NCI-H1436 (cell line): ENCODE results near the gene APPBP2.
A peak's percentile ranks its signal among the peaks of the same experiment; 100 is the strongest.
"Not testable (repeated sequence)": the region's sequence is repeated elsewhere in the genome, so short reads cannot be mapped to it uniquely, and the experiment has no call there.

Experiments used
- DNase-seq: peaks from one replicate; lab custom pipeline; 2025; lab: John Stamatoyannopoulos, UW

APPBP2 gene

DNA sequence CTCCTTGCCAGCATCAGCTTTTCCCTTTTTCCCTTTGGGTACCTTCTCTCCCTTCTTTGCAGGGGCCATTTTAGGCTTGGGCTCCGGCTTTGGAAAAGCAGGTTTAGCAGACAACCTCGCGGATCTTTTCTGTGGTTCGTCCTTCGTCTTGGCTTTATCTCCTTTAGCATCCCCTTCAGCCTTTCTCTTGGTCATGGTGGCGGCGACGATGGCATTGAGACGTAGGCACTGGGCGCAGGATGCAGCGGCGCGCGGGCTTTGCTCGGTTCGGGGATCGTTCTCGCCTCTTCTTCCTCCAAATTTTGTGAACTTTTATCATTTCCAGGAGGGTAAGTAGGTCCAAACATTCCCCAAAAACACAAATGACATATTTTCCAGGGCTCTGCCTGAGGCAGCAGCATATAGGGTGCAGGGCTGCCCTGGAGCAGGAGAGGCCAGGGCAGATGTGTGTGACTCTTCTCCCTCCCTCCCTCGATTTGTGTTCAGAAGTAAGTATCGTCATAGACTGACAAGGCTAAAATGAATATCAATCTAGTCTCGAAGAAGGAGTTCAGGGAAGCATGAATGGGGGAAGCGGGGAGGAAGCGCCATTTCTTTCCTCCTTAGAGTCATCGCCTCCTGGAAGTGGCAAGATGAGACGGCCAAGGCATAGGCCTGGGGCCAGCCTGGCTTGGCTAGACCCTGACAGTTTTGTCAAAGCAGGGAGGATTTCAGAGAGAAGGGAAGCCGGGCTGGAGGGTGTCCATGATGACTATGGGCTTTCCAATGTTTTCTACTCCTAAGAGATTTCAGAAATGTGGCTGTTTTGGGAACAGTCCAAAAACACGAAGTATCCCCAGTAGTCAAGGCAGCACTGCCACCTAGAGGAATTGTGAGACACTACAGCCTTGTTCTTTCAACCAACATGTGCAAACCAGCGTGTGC lies 90.5 kb downstream of the APPBP2 start:
- peak; percentile 85 for DNase-seq

DNA sequence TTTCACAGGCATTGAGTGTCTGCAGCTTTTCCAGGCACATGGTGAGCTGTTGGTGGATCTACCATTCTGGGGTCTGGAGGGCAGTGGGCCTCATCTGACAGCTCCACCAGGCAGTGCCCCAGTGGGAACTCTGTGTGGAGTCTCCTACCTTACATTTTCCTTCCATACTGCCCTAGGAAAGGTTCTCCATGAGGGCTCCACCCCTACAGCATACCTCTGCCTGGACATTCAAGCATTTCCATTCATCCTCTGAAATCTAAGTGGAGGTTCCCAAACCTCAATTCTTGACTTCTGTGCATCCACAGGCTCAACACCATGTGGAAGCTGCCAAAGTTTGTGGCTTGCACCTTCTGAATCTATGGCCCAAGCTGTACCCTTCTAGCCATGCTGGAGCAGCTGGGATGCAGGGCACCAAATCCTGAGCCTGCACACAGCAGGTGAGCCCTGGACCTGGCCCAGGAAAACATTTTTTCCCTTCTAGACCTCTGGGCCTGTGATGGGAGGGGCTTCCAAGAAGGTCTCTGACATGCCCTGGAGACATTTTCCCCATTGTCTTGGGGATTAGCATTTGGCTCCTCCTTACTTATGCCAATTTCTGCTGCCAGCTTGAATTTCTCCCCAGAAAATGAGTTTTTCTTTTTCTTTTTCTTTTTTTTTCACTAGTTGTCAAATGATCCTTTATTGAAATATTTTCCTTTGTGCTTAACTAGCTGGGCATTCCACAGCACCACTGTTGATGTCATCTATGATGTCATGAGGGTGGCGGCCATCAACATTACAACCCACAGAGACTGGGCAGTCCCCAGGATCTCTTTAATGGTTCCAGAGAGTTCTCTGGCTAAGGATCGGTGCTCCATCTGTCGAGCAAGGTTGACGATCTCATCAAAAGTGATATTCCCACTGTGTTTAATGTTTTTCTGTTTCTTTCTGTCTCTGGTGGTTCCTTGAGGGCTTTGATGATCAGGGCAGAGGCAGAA lies 92.7 kb downstream of the APPBP2 start:
- not testable (repeated sequence) for DNase-seq

GRCh38 chr17:60430561-60430960 lies 95.5 kb downstream of the APPBP2 start:
- not testable (repeated sequence) for DNase-seq

DNA sequence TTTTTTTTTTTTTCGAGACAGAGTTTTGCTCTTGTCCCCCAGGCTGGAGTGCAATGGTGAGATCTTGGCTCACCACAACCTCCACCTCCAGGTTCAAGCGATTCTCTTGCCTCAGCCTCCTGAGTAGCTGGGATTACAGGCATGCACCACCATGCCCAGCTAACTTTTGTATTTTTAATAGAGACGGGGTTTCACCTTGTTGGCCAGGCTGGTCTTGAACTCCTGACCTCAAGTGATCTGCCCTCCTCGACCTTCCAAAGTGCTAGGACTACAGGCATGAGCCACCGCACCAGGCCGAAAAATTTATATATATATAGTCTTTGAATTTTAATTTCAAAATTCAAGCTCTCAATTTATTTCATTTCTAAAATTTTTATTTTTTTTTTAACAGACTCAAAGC lies 97.6 kb downstream of the APPBP2 start:
- DNase-seq: not testable (repeated sequence)

DNA sequence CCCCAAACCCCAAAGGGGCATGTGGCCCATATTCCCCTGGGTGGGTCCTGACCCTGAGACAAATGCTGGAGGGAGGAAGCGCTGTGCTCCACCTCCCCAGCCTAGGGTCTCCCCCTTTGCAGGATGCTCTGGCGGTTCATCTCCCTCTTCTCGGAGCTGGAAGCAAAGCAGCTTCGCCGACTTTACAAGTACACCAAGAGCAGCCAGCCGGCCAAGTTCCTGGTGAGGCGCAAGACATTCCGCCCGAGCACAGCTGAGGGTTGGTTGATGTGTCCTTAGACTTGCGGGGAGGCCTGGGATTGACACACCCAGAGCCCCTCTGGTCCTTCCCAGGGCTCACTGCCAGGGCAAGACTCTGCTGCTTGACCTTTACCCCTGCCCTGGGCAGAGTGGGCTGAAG lies 99.4 kb downstream of the APPBP2 start:
- no peak for DNase-seq

- no peak for DNase-seq
Measured at GRCh38 chr17:60425626-60426025, 100.4 kb downstream of the APPBP2 start.

GRCh38 chr17:60423865-60424264 lies 102.2 kb downstream of the APPBP2 start:
- no peak for DNase-seq

GRCh38 chr17:60422162-60422665 lies 103.8 kb downstream of the APPBP2 start, which contains the start of gene CHCT1:
TSS of gene CHCT1 (plus strand) at chr17:60422489. CDS start at chr17:60422593, 104 bp downstream.
- no peak for DNase-seq

DNA sequence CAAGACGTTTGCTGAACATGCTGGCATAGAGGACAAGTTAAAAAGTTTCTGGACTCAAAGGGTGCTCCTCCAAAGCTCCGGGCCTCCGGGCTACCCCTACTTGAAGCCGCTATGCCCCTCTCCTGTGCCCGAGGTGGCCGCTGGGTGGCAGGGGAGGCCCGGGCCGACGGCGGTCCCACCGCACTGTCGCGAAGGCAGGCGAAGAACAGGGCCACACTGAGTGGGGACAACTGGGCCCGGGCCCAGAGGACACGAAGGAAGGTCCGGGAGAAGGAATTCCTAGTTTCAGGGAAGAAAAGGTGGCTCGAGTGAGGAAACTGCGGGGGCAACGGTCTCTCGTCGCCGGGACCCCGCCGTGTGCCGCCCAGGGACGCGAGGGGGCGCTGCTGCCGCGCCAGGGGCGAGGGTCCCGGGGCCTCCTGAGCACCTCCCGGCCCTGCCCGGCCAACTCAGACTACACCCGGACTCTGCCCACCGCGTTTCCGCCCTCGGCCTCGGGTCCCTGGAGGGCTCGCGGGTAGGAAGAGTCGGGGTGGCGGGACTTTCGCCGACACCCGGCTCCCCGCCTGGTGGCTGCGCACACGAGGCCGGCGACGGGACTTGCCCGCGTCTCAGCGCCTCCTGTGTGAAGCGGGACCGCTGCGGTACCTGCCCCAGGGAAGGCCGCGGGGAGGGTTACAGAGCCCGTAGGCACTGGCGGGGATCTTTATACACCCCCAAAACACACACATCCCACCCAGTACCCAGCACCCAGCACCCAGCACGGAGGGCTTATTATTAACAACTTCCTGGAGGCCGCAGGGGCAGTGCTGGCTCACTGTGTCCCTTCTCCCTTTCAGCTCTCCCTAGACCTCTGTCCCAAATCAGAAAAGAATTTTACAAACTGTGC lies 104.5 kb downstream of the APPBP2 start:
- no peak for DNase-seq

DNA sequence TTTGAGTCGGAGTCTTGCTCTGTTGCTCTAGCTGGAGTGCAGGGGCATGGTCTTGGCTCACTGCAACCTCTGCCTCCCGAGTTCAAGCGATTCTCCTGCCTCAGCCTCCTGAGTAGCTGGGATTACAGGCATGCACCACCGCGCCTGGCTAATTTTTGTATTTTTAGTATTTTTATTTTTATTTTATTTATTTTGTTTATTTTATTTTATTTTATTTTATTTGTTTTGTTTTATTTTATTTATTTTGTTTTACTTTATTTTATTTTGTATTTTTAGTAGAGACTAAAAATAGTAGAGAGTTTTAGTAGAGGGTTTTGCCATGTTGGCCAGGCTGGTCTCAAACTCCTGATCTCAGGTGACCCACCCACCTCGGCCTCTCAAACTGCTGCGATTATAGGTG lies 106.2 kb downstream of the APPBP2 start:
- DNase-seq: not testable (repeated sequence)

GRCh38 chr17:60419003-60419402 lies 107.0 kb downstream of the APPBP2 start:
- not testable (repeated sequence) for DNase-seq

GRCh38 chr17:60416368-60416925 lies 109.6 kb downstream of the APPBP2 start:
- no peak for DNase-seq

DNA sequence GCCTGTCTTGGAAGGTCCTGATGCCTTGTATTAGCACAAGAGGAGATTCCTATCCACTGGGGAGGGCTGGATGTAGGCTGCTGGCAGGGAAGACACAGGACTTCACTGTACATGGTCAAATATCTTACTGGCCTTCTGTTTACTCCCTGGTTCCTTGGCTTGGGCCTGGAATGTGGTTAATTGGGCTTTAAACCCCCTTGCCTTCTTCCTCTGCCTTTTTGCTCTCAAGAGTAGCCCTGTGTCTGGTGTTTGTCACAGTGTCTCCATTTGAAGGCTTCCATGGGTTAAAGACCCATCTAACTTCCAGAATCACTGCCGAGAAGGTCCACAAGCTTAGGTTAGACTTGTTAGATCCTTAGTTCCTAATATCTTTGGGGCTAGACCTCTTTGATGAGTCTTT lies 110.9 kb downstream of the APPBP2 start:
- no peak for DNase-seq

GRCh38 chr17:60412701-60413100 lies 113.3 kb downstream of the APPBP2 start:
- no peak for DNase-seq

DNA sequence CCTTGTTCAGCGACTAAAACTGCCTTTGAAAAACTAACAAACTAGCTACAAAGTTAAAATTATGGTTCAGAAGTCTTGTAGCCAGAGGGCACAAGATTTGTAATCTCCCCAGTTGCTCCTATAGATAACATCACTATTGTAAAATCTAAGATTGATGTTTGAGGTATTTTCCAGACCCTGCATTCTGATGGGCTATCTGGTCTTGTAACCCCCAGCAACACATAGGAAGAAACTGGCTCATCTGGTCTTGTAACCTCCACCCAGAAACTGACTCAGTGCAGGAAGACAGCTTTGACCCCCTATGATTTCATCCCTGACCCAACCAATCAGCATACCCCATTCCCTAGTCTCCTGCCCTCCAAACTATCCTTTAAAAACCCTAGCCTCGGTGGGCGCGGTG lies 116.0 kb downstream of the APPBP2 start:
- DNase-seq: no peak

- DNase-seq: no peak
Measured at GRCh38 chr17:60406887-60407286, 119.2 kb downstream of the APPBP2 start.

DNA sequence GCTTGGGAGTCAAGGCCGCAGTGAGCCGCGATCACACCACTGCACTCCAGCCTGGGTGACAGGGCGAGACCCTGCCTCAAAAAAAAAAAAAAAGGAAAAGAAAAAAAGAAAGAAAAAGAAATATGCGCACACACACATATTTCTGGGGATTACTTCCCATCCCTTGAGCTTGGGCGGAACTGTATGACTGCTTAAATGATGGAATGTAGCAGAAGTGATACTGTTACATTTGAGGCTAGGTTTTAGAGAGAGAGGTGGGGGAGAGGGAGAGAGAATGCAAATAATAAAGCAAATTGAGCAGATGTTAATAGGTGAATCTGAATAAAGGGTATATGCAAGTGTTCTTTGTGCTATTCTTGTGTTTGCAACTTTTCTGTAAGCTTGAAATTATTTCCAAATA lies 122.1 kb downstream of the APPBP2 start:
- no peak for DNase-seq

- DNase-seq: no peak
Measured at GRCh38 chr17:60403523-60403810, 122.6 kb downstream of the APPBP2 start.

GRCh38 chr17:60401819-60402218 lies 124.2 kb downstream of the APPBP2 start:
- no peak for DNase-seq

DNA sequence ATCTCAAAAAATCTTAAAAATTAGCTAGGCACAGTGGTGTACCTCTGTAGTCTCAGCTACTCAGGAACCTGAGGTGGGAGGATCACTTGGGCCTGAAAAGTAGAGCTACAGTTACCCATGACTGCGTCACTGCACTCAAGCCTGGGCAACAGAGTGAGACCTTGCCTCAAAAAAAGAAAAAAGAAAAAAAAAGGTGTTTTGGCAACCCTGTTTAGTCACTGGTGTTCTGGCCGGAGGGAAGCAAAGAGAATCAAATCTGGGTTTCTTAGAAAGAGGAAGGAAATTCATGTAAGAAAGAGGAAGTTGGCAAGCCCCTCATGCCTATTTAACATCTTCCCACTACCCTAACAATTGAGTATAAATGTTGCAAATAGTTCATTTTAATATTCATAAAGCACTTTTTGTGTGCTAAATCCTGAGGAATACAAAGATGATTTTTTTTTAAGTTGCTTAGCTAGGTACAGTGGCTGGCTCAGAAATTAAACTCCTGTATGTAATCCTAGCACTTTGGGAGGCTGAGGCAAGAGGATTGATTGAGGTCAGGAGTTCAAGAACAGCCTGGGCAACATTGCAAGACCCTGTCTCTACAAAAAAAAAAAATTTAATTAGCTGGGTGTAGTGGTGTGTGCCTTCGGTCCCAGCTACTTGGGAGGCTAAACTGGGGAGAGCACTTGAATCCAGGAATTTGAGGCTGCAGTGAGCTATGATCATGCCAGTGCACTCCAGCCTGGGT lies 127.6 kb downstream of the APPBP2 start:
- no peak for DNase-seq
